ENCODE measurements around the gene HOXC6.

DNA sequence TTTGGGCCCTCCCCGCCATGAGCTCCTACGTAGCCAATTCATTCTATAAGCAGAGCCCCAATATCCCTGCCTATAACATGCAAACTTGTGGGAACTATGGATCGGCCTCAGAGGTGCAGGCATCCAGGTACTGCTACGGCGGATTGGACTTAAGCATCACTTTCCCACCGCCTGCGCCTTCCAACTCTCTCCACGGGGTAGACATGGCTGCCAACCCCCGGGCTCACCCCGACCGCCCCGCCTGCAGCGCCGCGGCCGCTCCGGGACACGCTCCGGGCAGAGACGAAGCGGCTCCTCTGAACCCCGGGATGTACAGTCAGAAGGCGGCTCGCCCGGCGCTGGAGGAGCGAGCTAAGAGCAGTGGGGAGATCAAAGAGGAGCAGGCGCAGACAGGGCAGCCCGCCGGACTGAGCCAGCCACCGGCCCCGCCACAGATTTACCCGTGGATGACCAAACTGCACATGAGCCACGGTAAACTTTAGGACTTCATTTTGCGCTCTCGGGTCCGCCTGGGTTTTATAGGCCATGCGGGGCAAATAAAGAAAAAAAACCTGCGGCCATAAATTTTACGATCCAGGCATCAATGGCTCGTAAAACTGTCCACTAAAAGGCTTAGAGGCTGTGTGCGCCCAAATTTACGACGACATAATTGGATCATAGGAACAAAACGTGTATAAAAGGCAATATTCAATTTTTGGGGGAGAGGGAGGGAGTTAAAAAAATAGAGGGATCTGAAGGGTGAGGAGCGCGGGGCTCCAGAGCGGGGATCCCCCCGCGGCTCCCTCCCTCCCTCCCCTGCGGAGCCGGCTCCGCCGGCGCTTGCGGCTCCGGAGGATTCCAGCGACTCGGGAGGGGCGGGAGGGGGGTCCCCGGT is 5.1 kb downstream of the HOXC6 start:
- TF ChIP-seq, protein P1, sequence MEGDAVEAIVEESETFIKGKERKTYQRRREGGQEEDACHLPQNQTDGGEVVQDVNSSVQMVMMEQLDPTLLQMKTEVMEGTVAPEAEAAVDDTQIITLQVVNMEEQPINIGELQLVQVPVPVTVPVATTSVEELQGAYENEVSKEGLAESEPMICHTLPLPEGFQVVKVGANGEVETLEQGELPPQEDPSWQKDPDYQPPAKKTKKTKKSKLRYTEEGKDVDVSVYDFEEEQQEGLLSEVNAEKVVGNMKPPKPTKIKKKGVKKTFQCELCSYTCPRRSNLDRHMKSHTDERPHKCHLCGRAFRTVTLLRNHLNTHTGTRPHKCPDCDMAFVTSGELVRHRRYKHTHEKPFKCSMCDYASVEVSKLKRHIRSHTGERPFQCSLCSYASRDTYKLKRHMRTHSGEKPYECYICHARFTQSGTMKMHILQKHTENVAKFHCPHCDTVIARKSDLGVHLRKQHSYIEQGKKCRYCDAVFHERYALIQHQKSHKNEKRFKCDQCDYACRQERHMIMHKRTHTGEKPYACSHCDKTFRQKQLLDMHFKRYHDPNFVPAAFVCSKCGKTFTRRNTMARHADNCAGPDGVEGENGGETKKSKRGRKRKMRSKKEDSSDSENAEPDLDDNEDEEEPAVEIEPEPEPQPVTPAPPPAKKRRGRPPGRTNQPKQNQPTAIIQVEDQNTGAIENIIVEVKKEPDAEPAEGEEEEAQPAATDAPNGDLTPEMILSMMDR (conservative IDR thresholded peaks at IDR 0.05; ENCODE audit: low read length) = no peak
- TF ChIP-seq EZH2phosphoT487 (IDR thresholded peaks at IDR 0.05; ENCODE audit: borderline replicate concordance) = no peak

Data from Loucy (cell line).